EL (cell line): ENCODE measurements around the gene NTRK2.

Source experiments
- DNase-seq: peaks from one replicate; pipeline ENCODE4 v3.0.0-alpha.2; 2016

Gene NTRK2

DNA sequence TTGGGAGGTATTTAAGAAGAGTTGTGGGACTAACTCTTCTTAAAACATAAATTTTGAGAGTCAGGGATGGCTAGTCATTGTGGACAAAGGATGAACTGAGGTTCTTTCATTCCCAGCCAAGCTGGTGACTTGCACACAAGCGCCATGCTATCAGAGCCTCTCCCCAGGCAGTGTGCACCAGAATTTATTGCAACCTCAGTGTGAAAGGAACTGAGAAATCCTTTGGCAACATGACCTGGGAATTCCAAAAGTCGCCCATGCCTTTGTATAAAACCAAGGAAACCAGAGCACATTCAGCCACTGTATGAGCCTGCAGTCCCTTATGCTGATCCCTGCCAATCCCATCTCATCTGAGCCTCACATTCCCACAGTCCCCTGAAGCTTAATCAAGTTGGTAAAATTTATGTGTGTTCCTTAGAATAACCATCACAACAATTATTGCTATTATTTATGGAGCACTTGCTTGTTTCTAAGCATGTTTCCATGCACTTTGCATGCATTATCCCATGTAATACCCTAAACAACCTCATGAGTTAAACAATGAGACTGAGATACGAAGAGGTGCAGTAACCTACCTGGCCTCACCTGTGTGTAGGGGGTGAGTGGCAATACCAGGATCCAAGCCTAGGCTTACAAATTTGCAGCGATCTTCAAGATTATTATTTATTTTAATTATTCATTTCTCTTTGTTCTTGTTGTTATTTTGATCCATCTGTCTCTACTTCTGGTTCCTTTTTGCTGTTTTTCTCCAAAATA, 116.4 kb downstream of the NTRK2 start:
- DNase-seq, result no peak

DNA sequence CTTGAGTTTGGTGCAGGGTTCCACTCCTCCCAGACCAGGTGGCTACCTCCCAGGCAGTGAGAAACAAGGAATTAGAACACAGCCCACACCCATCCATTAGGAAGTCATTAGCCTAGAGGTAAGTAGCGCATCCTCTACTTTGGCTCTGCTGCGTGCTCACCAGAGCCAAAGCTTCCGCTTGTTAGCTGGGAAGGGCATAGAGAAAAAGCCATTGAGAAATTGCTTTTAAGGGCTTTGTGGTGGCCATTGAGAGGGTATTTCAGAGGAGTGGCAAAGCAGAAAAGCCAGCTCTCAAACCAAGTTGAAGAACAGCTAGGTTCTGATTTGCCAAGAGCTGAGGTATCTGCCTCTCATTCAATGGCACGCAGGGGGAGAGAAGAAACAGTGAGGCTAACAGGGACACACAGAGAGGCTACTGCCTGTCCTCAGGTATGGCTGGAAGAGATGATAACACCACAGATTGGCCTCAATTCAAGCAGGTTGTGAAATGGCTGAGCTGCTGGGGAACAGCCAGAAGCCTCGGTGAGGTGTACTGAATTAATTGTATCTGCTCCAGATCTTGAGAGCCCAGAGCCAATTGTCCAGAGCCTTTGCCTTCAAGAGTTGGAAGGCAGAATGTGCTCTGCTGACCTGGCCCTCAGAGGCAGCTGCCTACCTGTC, 119.4 kb downstream of the NTRK2 start:
- DNase-seq, result no peak

DNA sequence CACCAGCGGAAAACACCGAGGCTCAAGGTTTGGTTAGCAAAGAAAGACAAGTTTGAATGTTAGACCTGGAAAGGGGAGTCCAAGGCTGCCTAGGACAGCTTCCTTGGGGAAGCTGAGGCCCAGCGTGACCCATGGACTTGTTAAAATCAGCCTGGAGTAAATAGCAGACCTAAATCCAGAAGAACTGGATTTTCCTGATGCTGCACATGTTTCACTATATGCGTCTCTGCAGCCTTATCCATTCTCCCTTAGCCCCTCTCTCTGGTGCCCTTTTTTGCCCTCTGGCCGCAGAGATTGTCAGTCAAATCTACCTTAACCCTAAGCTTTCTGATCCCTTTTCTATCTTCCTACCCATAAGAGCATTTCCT, 119.9 kb downstream of the NTRK2 start:
- no peak for DNase-seq

- DNase-seq, result peak; percentile 13
These were observed 122.1 kb downstream of the NTRK2 start for GRCh38 chr9:84791643-84792042.

DNA sequence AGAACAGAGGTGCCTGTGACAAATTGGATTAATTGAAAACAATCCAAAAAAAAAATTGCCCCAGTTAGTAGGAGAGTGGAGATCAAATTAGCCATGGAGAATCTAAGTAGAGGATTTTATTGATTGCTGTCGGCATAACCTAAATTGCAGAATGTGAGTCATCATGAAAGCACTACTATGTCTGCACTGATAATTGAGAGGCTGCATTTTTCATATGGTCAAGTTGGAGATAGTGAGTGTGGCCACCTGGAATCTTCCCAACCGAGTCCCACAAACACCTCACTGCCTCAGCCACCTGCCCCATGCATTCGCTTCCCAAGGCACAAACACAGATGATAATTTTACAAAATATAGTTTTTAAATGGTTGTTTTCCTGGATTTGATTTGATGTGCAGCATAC, 123.7 kb downstream of the NTRK2 start:
- DNase-seq, result peak; percentile 8

DNA sequence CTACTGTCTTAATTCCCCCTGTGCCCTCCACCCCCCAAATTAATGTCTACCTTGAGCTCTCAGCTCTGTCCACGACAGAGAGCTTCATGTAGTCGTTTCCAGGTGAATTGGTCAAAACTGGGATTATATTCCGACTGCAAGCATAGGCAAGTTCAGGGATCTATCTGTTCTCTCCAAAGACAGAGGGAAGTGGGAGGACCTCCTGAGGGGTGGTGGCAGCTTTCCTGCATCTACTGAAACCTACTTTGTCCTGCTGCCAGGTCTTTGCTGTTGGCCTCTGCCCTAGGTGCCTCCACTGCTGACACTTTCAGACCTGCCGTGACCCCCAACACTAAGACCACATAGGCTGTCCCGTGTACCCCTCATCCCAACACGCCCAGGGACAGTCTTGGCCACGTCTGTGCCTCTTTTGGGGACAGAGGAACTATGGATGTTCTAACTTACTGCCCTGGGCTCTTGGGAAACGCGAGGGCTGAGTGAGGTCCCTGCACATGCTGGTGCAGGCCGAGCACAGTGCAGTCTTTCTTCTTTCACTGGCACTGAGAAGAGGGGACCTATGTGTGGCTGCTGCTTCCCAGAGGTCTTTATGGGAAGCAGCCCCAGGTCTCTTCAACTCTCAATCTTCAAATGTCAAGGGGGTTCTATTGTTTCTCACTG, 125.6 kb downstream of the NTRK2 start:
- no peak for DNase-seq

- no peak for DNase-seq
These were observed 126.9 kb downstream of the NTRK2 start for GRCh38 chr9:84796404-84796803.

DNA sequence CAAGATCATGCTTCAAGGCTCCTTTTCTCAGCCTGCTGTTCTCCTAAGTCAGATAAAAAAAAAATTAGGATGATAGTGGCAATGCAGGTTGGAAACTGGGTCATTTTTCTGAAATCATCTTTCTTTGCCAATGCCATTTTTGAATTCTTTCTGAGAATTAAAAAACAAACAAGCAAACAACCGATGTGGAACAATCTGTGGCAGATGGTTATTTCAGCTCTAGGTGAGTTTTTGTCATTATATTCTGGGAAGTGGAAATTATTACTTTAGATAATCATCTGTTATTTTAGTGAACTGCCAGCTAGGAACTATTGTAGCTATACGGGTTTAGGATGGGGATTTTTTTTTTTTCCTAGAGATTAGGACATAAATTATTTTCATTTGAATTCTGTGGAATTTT, 129.7 kb downstream of the NTRK2 start:
- no peak for DNase-seq

- DNase-seq, result no peak
These were observed 135.6 kb downstream of the NTRK2 start for GRCh38 chr9:84804951-84805694.

DNA sequence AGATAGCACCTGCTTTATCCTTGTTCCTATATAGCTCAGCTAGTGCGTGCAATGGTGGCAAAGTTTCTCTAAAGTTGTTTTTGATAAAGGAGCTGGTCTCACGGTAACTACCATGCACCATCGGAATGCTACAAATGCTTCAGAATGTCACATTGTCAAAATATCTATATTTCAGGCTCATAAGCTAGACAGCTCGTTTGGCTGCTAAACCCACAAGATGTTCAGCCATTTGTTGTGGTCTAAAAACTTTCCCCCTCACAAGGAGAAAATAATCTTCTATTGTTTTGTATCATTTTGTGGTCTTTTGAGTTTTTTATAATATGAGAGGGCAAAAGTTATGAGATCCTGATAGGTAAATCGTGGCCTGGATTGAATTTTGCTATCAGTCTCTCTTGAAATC, 137.9 kb downstream of the NTRK2 start:
- DNase-seq, result no peak

GRCh38 chr9:84807870-84808390, 138.4 kb downstream of the NTRK2 start:
- DNase-seq, result no peak

GRCh38 chr9:84808416-84808815, 138.9 kb downstream of the NTRK2 start:
- peak; percentile 46 for DNase-seq

GRCh38 chr9:84811072-84811750, 141.7 kb downstream of the NTRK2 start:
- DNase-seq, result no peak

GRCh38 chr9:84811751-84812074, 142.2 kb downstream of the NTRK2 start:
- DNase-seq, result no peak

DNA sequence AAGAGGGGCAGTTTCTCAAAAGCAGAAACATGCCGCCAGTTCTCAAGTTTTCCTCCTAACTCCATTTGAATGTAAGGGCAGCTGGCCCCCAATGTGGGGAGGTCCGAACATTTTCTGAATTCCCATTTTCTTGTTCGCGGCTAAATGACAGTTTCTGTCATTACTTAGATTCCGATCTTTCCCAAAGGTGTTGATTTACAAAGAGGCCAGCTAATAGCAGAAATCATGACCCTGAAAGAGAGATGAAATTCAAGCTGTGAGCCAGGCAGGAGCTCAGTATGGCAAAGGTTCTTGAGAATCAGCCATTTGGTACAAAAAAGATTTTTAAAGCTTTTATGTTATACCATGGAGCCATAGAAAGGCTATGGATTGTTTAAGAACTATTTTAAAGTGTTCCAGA, 142.8 kb downstream of the NTRK2 start:
- no peak for DNase-seq

GRCh38 chr9:84812847-84813246, 143.3 kb downstream of the NTRK2 start:
- DNase-seq, result no peak

DNA sequence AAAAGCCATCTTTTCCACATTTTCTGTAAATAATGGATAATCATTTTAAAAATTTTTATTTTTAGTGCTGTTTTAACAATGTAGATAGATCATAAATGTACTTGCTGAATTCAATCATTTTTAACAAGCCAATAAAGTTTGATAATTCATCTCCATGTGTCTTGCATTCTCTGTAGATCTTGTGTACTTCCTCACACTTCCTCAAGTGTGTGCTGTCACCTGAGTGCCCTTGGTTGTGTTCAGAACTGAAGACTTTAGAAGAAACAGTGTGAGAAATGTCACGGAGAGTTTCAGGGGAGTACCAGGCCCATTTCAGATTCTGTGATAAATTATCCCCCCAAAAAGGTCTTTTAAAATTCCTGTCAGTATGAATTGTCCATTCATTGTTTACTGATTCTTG, 146.0 kb downstream of the NTRK2 start:
- DNase-seq, result no peak

GRCh38 chr9:84817038-84817437, 147.5 kb downstream of the NTRK2 start:
- no peak for DNase-seq

GRCh38 chr9:84818791-84819190, 149.3 kb downstream of the NTRK2 start:
- no peak for DNase-seq

- DNase-seq, result no peak
These were observed 150.0 kb downstream of the NTRK2 start for GRCh38 chr9:84819491-84819991.

DNA sequence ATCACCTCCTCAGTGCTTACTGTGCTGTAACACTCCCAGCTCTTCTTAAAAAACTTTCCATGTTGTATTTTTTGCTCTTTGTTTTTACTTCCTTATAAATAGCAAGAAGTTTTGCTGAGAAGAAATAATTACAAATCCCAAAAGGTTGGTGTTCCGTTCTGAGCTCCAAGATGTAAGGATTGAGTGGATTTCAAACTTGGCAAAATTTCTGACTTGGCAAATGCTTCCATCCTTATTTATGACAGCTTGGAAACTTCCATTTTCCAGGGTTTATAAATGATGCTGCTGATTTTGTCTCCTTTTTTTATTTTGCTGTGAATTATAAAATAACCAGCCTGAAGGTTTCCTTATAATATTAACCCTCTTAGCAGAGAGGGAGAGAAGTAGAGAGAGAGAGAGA, 151.9 kb downstream of the NTRK2 start:
- DNase-seq, result no peak

GRCh38 chr9:84822589-84823233, 153.2 kb downstream of the NTRK2 start:
- no peak for DNase-seq
